Stimulated activated CD4-positive, alpha-beta T cell treated with anti-CD3 and anti-CD28 coated beads, Interleukin-15, amount 100 ng/mL, for 48 hours (primary cell): ENCODE data around the gene C22orf23.

Source experiments
- DNase-seq, 2 donors: peaks; one replicate each; pipeline ENCODE4 v3.0.0-alpha.2; 2020; ENCODE audit warnings: low read depth in 2 of 2

The C22orf23 gene

GRCh38 chr22:37898441-37899181 lies 54.8 kb downstream of the C22orf23 start:
- DNase-seq: no peak

GRCh38 chr22:37897807-37898206 lies 55.6 kb downstream of the C22orf23 start:
- DNase-seq: no peak

DNA sequence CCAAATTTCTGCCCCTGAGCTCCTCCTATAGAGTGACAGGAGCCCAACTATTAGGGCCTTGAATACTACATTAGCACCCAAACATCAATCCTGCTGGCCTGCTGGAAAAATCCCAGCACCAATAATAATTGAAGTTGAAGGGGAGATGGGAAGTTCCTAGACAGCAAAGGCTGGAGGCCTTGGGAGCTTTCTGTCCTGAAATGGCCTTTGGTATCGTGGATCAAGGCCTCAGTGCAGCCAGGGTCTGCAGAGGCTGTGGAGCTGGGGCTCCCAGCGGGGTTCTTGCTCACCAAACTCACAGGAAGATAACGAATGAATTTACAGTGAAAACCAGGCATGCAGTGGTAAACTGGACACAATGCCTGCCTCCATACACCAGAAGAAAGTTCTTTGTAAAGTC lies 56.5 kb downstream of the C22orf23 start:
- DNase-seq: no peak

GRCh38 chr22:37896181-37896592 lies 57.2 kb downstream of the C22orf23 start:
- no peak for DNase-seq

DNA sequence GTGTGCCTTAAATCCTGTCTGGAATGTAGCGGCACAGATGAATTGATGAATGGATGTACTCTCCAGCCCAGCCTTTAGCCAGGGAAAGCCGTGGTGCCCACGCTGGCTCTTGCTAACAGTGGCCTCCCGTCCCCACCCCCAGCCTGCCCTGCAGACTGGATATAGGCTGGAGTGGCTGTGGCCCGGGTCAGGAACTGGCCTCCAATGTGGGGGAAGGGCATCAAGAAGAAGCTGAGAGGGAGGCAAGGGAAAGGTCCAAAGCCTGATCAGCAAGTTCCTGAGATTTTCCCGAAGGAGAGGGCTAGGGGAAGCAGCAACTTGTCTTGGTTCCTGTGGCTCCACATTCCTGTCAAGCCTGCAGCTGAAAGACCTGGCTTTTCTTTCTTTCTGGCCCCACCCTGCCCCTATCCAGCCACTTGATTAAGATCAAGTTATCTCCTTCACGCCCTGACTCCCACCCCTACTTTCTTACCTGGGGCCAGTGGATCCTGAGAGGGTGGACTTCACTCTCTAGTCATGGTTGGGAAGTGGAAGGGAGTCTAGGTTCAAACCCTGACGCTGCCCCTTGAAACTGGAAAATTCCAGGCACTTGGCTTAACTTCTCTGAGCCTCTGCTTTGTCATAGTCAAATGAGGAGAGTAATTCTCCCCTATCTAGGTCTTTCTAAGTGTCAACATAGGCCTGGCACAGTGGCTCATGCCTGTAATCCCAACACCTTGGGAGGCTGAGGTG lies 58.3 kb downstream of the C22orf23 start:
- no peak for DNase-seq

DNA sequence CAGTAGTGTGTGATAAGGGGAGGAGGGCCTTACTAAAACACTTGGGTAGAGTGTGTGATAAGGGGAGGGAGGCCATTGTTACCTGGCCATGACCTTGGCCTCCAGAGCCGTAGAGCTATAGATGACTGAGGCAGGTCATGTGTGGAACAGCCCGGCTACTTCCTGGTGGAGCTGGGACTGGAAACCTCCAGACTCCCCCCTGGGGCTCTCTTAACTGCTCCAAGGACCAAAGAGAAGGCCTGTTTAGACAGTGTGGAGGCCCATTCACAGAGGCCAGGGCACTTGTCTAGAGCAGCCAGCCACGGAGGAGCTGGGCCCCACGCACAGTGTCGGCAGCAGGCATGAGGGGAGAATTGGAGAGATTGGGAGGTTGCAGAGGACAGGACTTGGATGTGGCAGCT lies 59.8 kb downstream of the C22orf23 start:
- DNase-seq: no peak
